ENCODE results near the gene CDKN2B-AS1.

The CDKN2B-AS1 gene

GRCh38 chr9:22040760-22041159 lies 46.2 kb downstream of the CDKN2B-AS1 start:
- Histone ChIP-seq H3K18ac (ENCODE audit: low read length) (no peak overlapping the region), H3K23ac (ENCODE audit: low read length) (no peak overlapping the region), H3K4me1 (ENCODE audit: control insufficient read depth, low read depth, low read length) (no peaks in the 10 kb centered on the region), H3K56ac (ENCODE audit: low read length) (no peak overlapping the region), H2BK120ac (ENCODE audit: low read depth, low read length) (no peak overlapping the region), H3K27ac (ENCODE audit: low read depth, low read length) (no peak overlapping the region), H3K27me3 (ENCODE audit: insufficient read depth, low read length, poor library complexity) (no peaks in the 10 kb centered on the region), H2BK5ac (ENCODE audit: low read length) (no peak overlapping the region), H3K4me3 (ENCODE audit: low read length) (no peak overlapping the region), H3K9ac (ENCODE audit: low read length) (no peak overlapping the region), H3K4me2 (ENCODE audit: low read length) (no peak overlapping the region), H3K79me2 (ENCODE audit: control insufficient read depth, insufficient read depth, low read length) (no peaks in the 10 kb centered on the region), H4K8ac (ENCODE audit: low read depth, low read length) (no peak overlapping the region), H3K36me3 (ENCODE audit: control insufficient read depth, insufficient read depth, low read length) (no peaks in the 10 kb centered on the region), H3K79me1 (ENCODE audit: low read length) (no peaks in the 10 kb centered on the region), H3K4ac (ENCODE audit: low read depth, low read length) (no peak overlapping the region), H2BK15ac (replicated peaks; ENCODE audit: low read depth) (no peak overlapping the region), H2AK5ac (ENCODE audit: low read length) (no peak overlapping the region), H4K5ac (ENCODE audit: low read length) (no peak overlapping the region)
- DNase-seq, result no peak
- WGBS (ENCODE audit: extremely low coverage, insufficient coverage, low lambda C conversion rate), result no CpG with 5 or more reads among the region's 1 CpG

DNA sequence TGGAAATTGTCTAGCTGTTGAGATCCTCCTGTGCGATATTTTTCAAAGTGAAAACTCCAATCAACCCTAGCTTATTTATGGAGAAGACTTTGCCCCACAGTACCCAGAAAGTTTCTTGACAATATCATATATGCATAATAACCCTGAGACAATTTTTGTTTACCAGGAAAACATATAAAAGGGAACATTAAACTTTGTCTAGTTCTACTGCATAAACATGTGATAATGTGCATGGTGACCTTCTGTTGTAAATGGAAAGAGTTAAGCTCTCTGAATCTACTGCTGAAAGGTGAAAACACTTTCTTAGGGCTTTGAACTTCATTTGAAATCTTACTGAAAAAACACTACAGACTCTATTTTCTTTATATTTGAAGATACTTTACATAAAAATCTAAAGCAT lies 46.8 kb downstream of the CDKN2B-AS1 start:
- no peak overlapping the region for H3K4me2 ChIP-seq (ENCODE audit: low read length)
- H2BK120ac ChIP-seq (ENCODE audit: low read depth, low read length), result no peak overlapping the region
- no peak overlapping the region for H3K27ac ChIP-seq (ENCODE audit: low read depth, low read length)
- no peak for DNase-seq
- H3K79me1 ChIP-seq (ENCODE audit: low read length), result no peaks in the 10 kb centered on the region
- H3K56ac ChIP-seq (ENCODE audit: low read length), result no peak overlapping the region
- no peak overlapping the region for H3K4me3 ChIP-seq (ENCODE audit: low read length)
- no peak overlapping the region for H3K4ac ChIP-seq (ENCODE audit: low read depth, low read length)
- H3K27me3 ChIP-seq (ENCODE audit: insufficient read depth, low read length, poor library complexity), result no peaks in the 10 kb centered on the region
- H2BK15ac ChIP-seq (replicated peaks; ENCODE audit: low read depth), result no peak overlapping the region
- no peaks in the 10 kb centered on the region for H3K79me2 ChIP-seq (ENCODE audit: control insufficient read depth, insufficient read depth, low read length)
- H3K9ac ChIP-seq (ENCODE audit: low read length), result no peak overlapping the region
- no peak overlapping the region for H3K23ac ChIP-seq (ENCODE audit: low read length)
- no peak overlapping the region for H3K18ac ChIP-seq (ENCODE audit: low read length)
- H3K4me1 ChIP-seq (ENCODE audit: control insufficient read depth, low read depth, low read length), result no peaks in the 10 kb centered on the region
- WGBS (ENCODE audit: extremely low coverage, insufficient coverage, low lambda C conversion rate), result no CpG with 5 or more reads among the region's 1 CpG
- no peak overlapping the region for H4K8ac ChIP-seq (ENCODE audit: low read depth, low read length)
- no peak overlapping the region for H4K5ac ChIP-seq (ENCODE audit: low read length)
- no peaks in the 10 kb centered on the region for H3K36me3 ChIP-seq (ENCODE audit: control insufficient read depth, insufficient read depth, low read length)
- no peak overlapping the region for H2AK5ac ChIP-seq (ENCODE audit: low read length)
- no peak overlapping the region for H2BK5ac ChIP-seq (ENCODE audit: low read length)

DNA sequence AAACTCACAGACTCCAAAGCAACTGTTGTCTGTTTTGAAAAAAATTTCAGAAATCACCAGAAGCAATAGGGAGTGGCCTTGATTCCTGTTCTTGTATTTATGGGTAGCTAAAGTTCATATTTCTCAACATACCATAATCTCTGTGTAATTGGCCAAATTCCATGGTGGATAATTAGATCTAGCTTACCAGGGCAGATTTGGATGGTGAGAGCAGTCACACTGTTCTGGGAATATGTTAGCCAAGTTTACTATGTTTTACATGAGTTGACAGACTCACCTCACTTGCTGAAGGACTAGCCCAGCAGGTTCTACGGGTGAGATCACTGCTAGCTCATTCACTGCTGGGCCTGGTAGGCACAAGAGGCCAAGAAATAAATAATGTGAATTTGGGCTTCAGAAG lies 47.2 kb downstream of the CDKN2B-AS1 start:
- H3K79me1 ChIP-seq (ENCODE audit: low read length), result no peaks in the 10 kb centered on the region
- no peak overlapping the region for H4K8ac ChIP-seq (ENCODE audit: low read depth, low read length)
- DNase-seq, result peak; percentile 78
- H3K27me3 ChIP-seq (ENCODE audit: insufficient read depth, low read length, poor library complexity), result no peaks in the 10 kb centered on the region
- H3K79me2 ChIP-seq (ENCODE audit: control insufficient read depth, insufficient read depth, low read length), result no peaks in the 10 kb centered on the region
- no CpG with 5 or more reads among the region's 1 CpG for WGBS (ENCODE audit: extremely low coverage, insufficient coverage, low lambda C conversion rate)
- no peak overlapping the region for H3K18ac ChIP-seq (ENCODE audit: low read length)
- no peak overlapping the region for H4K5ac ChIP-seq (ENCODE audit: low read length)
- H3K56ac ChIP-seq (ENCODE audit: low read length), result no peak overlapping the region
- H3K4me1 ChIP-seq (ENCODE audit: control insufficient read depth, low read depth, low read length), result no peaks in the 10 kb centered on the region
- no peak overlapping the region for H3K4me3 ChIP-seq (ENCODE audit: low read length)
- H2BK120ac ChIP-seq (ENCODE audit: low read depth, low read length), result no peak overlapping the region
- H3K4me2 ChIP-seq (ENCODE audit: low read length), result no peak overlapping the region
- H2AK5ac ChIP-seq (ENCODE audit: low read length), result no peak overlapping the region
- no peak overlapping the region for H3K27ac ChIP-seq (ENCODE audit: low read depth, low read length)
- H3K36me3 ChIP-seq (ENCODE audit: control insufficient read depth, insufficient read depth, low read length), result no peaks in the 10 kb centered on the region
- H3K23ac ChIP-seq (ENCODE audit: low read length), result no peak overlapping the region
- H3K9ac ChIP-seq (ENCODE audit: low read length), result no peak overlapping the region
- no peak overlapping the region for H2BK15ac ChIP-seq (replicated peaks; ENCODE audit: low read depth)
- H3K4ac ChIP-seq (ENCODE audit: low read depth, low read length), result no peak overlapping the region
- H2BK5ac ChIP-seq (ENCODE audit: low read length), result no peak overlapping the region

GRCh38 chr9:22043928-22044327 lies 49.3 kb downstream of the CDKN2B-AS1 start:
- no peak overlapping the region for H3K4me3 ChIP-seq (ENCODE audit: low read length)
- H2BK120ac ChIP-seq (ENCODE audit: low read depth, low read length), result no peak overlapping the region
- H3K56ac ChIP-seq (ENCODE audit: low read length), result no peak overlapping the region
- no peak overlapping the region for H3K9ac ChIP-seq (ENCODE audit: low read length)
- no peak overlapping the region for H3K4me2 ChIP-seq (ENCODE audit: low read length)
- no peak overlapping the region for H4K5ac ChIP-seq (ENCODE audit: low read length)
- no peaks in the 10 kb centered on the region for H3K79me2 ChIP-seq (ENCODE audit: control insufficient read depth, insufficient read depth, low read length)
- no peak overlapping the region for H3K4ac ChIP-seq (ENCODE audit: low read depth, low read length)
- no peaks in the 10 kb centered on the region for H3K4me1 ChIP-seq (ENCODE audit: control insufficient read depth, low read depth, low read length)
- WGBS (ENCODE audit: extremely low coverage, insufficient coverage, low lambda C conversion rate), result no CpG with 5 or more reads among the region's 3 CpGs
- no peak overlapping the region for H3K27ac ChIP-seq (ENCODE audit: low read depth, low read length)
- H2BK5ac ChIP-seq (ENCODE audit: low read length), result no peak overlapping the region
- no peak overlapping the region for H2BK15ac ChIP-seq (replicated peaks; ENCODE audit: low read depth)
- no peaks in the 10 kb centered on the region for H3K36me3 ChIP-seq (ENCODE audit: control insufficient read depth, insufficient read depth, low read length)
- no peaks in the 10 kb centered on the region for H3K27me3 ChIP-seq (ENCODE audit: insufficient read depth, low read length, poor library complexity)
- no peak for DNase-seq
- no peak overlapping the region for H2AK5ac ChIP-seq (ENCODE audit: low read length)
- no peak overlapping the region for H4K8ac ChIP-seq (ENCODE audit: low read depth, low read length)
- H3K18ac ChIP-seq (ENCODE audit: low read length), result no peak overlapping the region
- H3K23ac ChIP-seq (ENCODE audit: low read length), result no peak overlapping the region
- no peaks in the 10 kb centered on the region for H3K79me1 ChIP-seq (ENCODE audit: low read length)

DNA sequence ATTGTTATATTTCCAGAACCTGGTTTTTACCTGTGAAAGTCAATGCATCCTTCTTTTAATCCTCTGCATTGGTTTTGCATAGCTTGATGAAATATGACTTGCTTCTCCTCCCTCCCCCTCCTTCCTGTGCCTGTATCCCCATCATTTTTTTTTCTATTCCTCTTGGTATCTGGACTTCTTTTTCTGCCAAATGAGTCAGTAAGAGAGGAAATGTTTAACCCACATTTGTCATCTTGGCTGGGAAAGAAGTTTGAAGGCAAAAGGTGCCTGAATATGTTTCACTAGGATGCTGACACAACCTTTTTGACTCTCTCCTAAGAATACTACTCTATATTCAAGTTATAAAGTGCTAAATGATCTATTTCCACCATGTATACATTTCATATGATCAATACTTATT lies 50.0 kb downstream of the CDKN2B-AS1 start:
- DNase-seq, result no peak
- no peak overlapping the region for H2BK120ac ChIP-seq (ENCODE audit: low read depth, low read length)
- no peak overlapping the region for H3K4ac ChIP-seq (ENCODE audit: low read depth, low read length)
- H3K4me3 ChIP-seq (ENCODE audit: low read length), result no peak overlapping the region
- no peak overlapping the region for H2BK5ac ChIP-seq (ENCODE audit: low read length)
- H3K79me2 ChIP-seq (ENCODE audit: control insufficient read depth, insufficient read depth, low read length), result no peaks in the 10 kb centered on the region
- H3K56ac ChIP-seq (ENCODE audit: low read length), result no peak overlapping the region
- H2AK5ac ChIP-seq (ENCODE audit: low read length), result no peak overlapping the region
- no peak overlapping the region for H4K8ac ChIP-seq (ENCODE audit: low read depth, low read length)
- H2BK15ac ChIP-seq (replicated peaks; ENCODE audit: low read depth), result no peak overlapping the region
- H3K79me1 ChIP-seq (ENCODE audit: low read length), result no peaks in the 10 kb centered on the region
- no peaks in the 10 kb centered on the region for H3K4me1 ChIP-seq (ENCODE audit: control insufficient read depth, low read depth, low read length)
- H3K27me3 ChIP-seq (ENCODE audit: insufficient read depth, low read length, poor library complexity), result no peaks in the 10 kb centered on the region
- no peaks in the 10 kb centered on the region for H3K36me3 ChIP-seq (ENCODE audit: control insufficient read depth, insufficient read depth, low read length)
- no peak overlapping the region for H3K9ac ChIP-seq (ENCODE audit: low read length)
- no peak overlapping the region for H3K18ac ChIP-seq (ENCODE audit: low read length)
- H4K5ac ChIP-seq (ENCODE audit: low read length), result no peak overlapping the region
- H3K23ac ChIP-seq (ENCODE audit: low read length), result no peak overlapping the region
- H3K4me2 ChIP-seq (ENCODE audit: low read length), result no peak overlapping the region
- no peak overlapping the region for H3K27ac ChIP-seq (ENCODE audit: low read depth, low read length)

- H4K5ac ChIP-seq (ENCODE audit: low read length), result no peak overlapping the region
- no peaks in the 10 kb centered on the region for H3K36me3 ChIP-seq (ENCODE audit: control insufficient read depth, insufficient read depth, low read length)
- H3K4me2 ChIP-seq (ENCODE audit: low read length), result no peak overlapping the region
- H2BK5ac ChIP-seq (ENCODE audit: low read length), result no peak overlapping the region
- H3K18ac ChIP-seq (ENCODE audit: low read length), result no peak overlapping the region
- no peaks in the 10 kb centered on the region for H3K4me1 ChIP-seq (ENCODE audit: control insufficient read depth, low read depth, low read length)
- H3K27ac ChIP-seq (ENCODE audit: low read depth, low read length), result no peak overlapping the region
- H3K9ac ChIP-seq (ENCODE audit: low read length), result no peak overlapping the region
- no peak for DNase-seq
- H4K8ac ChIP-seq (ENCODE audit: low read depth, low read length), result no peak overlapping the region
- no peak overlapping the region for H2BK120ac ChIP-seq (ENCODE audit: low read depth, low read length)
- H3K56ac ChIP-seq (ENCODE audit: low read length), result no peak overlapping the region
- no peaks in the 10 kb centered on the region for H3K79me1 ChIP-seq (ENCODE audit: low read length)
- no peak overlapping the region for H3K4me3 ChIP-seq (ENCODE audit: low read length)
- no peaks in the 10 kb centered on the region for H3K79me2 ChIP-seq (ENCODE audit: control insufficient read depth, insufficient read depth, low read length)
- H2AK5ac ChIP-seq (ENCODE audit: low read length), result no peak overlapping the region
- H3K23ac ChIP-seq (ENCODE audit: low read length), result no peak overlapping the region
- no peak overlapping the region for H3K4ac ChIP-seq (ENCODE audit: low read depth, low read length)
- no peak overlapping the region for H2BK15ac ChIP-seq (replicated peaks; ENCODE audit: low read depth)
- no peaks in the 10 kb centered on the region for H3K27me3 ChIP-seq (ENCODE audit: insufficient read depth, low read length, poor library complexity)
Observed at GRCh38 chr9:22045423-22045822, 50.8 kb downstream of the CDKN2B-AS1 start.

Data from mesendoderm (in vitro differentiated cells).